ENCODE measurements around the gene BRIP1.
"Not testable (repeated sequence)": the region's sequence is repeated elsewhere in the genome, so short reads cannot be mapped to it uniquely, and the experiment has no call there.

The BRIP1 gene

DNA sequence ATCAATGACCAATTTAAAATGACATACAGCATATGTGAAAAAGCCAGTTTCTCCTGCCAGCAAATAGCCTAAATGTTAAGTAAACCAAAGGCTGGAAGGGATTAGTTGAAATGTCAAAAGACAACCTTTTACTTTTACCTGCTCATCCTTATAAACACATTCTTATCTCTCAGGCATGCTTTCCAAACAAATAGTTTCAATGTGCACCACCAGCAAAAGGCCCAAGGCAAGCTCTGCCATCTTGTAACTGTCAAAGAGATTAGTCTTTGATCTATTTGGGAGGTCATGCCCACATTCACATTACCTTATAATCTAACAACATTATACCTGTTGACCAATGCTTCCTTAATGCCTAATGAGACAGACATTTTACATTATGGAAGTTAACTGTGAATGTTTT lies 140.1 kb downstream of the BRIP1 start:
- DNase-seq, result no peak

DNA sequence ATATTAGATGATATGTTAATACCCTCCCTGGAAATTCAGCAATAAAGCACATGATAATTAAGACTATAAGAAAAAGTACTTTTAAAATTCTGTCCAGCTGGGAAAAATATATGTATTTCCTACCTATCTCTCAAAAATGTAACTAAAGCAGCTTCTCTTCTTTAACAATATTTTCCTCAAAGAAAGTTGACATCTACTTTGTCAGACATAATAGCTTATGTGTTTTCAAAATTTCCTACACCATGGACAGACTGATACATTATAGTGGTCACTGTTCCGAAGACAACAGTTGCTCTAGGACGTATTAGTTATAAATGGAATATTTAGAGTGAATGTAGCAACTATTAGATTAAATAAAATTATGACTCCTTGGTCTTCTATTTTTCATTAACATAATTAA lies 140.9 kb downstream of the BRIP1 start:
- no peak for DNase-seq

DNA sequence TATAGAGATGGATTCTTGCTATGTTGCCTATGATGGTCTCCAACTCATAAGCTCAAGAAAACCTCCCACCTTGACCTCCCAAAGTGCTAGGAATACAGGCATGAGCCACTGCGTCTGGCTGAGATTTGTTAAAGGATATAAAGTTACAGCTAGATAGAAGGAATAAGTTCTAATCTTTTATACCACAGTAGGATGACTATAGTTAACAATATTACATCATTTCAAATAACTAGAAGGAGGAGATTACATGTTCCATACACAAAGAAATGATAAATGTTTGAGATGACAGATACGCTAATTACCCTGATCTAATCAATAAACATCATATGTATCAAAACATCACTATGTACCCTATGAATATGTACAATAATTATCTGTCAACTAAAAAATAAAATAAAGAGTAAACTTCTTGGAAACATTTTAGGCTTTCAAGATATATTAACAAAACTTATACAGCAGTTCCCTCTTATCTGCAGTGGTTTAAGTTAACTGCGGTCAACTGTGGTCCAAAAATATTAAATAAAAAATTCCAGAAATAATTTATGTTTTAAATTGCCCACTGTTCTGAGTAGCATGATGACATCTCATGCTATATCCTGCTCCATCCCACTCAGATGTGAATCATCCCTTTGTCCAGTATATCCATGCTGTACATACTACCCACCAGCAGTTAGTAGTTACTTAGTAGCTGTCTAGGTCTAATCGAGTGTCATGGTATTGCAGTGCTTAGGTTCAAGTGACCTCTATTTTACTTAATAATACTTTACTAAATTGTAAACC lies 143.1 kb downstream of the BRIP1 start:
- no peak for DNase-seq

DNA sequence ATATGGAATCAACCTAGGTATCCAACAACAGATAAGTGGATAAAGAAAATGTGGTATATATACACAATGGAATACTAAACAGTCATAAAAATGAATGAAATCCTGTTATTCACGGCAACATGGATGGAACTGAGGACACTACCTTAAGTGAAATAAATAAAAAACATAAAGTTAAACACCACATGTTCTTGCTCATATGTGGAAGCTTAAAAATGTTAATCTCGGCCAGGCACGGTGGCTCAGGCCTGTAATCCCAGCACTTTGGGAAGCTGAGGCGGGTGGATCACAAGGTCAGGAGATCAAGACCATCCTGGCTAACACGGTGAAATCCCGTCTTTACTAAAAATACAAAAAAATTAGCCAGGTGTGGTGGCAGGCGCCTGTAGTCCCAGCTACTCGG lies 144.1 kb downstream of the BRIP1 start:
- not testable (repeated sequence) for DNase-seq

DNA sequence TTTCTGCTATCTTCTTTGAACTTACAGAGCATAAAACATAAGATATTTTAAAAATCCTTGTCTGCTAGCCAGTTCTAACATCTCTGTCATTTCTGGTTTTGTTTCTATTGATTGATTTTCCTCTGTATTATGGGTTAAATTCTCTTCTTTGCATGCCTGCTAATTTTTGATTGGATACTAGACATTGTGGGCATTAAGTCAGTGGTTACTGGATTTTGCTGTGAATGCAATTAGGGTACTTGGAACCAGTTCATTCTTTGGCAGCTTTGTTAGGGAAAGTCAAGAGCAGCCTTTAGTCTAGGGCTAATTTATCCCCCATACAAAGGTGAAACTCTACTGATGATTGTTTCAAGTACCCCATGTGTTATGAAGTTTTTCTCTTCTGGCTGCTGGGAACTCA lies 145.3 kb downstream of the BRIP1 start:
- no peak for DNase-seq

DNA sequence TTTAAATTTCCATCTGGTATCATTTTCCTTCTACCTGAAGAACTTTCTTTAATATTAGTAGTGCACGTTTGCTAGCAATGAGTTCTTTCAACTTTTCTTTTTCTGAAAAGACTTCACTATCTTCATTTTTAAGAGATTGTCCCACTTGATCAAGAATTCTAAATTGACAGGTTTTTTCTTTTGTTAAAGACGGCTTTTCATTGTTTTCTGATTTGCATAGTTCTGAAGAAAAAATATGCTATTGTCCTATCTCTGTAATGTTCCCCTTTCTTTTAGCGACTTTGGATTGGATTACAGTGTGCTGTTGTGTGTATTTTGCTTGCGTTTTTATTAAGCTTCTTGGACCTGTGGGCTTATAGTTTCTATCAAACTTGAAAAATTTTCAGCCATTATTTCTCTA lies 146.0 kb downstream of the BRIP1 start:
- DNase-seq, result no peak

DNA sequence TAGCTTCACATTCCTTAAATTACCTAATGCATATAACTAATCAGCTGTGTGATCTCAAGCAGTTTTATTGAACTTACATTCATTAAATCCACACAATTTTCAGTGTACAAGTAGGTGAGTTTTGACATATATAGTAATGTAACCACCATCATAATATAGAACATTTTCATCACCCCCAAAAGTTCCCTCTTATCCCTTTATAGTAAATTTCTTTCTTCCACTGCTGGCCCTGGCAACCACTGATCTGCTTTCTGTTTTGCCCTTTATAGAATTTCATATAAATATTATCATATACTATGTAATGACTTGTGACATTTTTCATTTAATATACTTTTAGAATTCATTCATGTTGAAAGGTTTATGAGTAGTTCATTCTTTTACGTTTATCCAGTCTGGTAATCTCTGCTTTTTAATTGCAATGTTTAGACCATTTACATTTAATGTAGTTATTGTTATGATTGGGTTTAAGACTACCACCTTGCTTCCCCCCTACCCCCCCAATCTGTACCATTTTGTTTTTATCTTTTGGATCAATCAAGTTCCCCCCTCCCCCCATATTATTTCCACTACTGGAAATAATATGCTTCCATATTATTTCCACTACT lies 147.0 kb downstream of the BRIP1 start:
- no peak for DNase-seq

DNA sequence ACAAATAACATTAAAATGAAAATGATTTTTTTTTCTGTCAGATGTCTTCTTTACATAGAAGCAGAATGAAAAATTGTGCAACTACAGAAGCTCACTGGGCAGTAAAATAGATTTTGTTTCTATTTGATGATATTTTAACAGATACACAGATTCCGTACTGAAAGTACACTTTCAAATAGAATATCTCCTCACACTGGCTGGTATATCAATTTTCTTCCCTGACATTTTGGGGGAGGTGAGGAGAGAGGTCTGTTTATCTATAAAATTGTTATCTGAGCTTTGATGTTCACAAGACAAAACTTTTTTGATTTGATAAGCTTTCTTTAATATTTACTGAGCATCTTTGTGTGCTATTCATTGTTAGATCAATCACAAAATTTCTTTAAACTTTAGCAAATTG lies 148.0 kb downstream of the BRIP1 start:
- no peak for DNase-seq

DNA sequence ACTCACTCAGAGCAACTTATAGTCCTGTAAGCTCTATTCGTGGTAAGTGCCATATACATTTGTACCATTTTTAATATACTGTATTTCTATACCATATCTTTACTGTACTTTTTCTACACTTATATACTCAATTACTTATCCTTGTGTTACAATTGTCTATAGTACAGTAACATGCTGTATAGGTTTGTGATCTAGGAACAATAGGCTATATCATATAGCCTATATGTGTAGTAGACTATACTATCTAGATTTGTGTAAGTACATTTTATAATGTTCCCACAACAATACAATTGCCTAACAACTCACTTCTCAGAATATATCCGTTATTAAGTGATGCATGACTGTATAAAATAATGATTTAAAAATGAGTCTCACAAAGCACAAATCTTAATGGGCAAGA lies 149.0 kb downstream of the BRIP1 start:
- no peak for DNase-seq

DNA sequence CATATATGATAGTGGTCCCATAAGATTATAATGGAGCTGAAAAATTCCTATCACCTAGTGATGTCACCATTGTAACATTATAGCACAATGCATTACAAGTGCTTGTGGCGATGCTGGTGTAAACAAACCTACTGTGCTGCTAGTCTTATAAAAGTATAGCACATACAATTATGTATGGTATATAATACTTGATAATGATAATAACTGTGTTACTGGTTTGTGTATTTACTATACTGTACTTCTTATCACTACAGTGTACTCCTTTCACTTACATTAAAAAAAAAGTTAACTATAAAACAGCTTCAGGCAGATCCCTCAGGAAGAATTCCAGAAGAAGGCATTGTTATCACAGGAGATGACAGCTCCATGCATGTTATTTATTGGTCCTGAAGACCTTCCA lies 150.3 kb downstream of the BRIP1 start:
- no peak for DNase-seq

DNA sequence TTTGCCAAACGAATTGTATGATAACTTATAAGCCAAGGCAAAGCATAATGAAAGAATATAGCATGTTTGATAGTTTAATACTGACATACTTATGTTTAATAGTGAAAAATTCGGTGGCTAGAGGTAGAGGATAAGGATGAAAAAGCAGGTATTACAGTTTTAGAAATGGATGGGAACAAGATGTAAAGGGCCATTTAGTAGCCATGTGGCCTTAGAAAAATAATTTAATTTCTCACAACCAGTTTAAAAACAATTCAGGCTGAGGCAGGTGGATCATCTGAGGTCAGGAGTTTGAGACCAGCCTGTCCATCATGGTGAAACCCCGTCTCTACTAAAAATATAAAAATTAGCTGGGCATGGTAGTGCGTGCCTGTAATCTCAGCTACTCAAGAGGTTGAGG lies 152.8 kb downstream of the BRIP1 start:
- DNase-seq, result no peak

DNA sequence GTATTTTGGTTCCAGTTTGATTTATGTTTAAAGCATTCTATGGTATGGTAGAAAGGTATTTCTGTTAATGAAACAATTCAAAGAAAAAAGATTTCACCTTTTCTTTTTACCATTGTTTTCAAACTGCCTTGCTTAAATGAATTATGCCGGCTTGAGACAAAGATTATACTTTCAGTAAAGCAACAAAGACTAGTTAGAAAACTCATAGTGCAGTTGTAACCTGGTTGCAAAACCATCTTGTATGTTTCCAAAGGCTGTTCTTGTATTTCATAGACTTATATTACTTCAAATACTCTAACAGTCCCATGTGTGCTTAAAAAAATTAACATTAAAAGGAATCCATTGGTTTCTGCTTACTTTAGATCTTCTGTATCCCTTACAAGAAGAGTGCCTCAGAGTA lies 153.8 kb downstream of the BRIP1 start:
- DNase-seq, result no peak

DNA sequence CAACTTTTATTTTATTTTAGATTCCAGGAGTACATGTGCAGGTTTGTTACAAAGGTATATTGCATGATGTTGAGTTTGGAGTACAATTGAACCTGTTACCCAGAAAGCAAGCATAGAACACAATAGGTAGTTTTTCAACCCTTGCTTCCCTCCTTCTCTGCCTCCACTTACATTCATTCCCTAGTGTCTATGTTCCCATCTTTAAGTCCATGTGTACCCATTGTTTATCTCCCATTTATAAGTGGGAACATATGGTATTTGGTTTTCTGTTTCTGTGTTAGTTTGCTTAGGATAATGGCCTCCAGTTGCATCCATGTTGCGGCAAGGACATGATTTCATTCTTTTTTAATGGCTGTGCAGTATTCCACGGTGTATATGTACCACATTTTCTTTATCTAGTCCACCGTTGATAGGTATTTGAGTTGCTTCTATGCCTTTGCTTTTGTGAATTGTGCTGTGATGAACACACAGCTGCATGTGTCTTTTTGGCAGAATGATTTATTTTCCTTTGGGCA lies 158.3 kb downstream of the BRIP1 start:
- DNase-seq, result no peak

DNA sequence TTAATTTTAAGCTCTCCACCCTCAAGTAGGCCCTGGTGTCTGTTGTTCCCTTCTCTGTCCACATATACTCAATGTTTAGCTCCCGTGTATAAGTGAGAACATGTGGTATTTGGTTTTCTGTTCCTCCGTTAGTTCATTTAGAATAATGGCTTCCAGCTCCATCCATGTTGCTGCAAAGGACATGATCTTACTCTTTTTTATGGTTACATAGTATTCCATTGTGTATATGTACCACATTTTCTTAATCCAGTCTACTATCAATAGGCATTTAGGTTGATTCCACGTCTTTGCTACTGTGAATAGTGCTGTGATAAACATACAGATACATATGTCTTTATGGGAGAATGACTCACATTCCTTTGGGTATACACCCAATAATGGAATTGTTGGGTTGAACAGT lies 160.9 kb downstream of the BRIP1 start:
- no peak for DNase-seq

DNA sequence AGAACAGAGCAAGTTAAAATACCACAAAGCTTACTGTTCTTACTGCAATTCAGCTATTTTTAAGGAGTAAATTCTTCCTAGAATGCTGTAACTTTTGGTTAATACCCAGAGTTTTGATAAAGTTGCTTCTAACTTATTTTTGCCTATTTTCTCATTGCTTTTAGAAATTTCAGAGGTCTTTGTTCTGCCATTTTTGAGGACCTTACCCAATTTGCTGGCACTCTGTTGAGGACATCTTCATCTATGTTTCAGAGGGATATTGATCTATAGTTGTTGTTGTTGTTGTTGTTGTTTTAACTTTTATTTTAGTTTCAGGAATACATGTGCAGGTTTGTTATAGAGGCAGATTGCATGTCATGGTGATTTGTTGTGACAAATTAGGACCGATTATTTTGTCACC lies 161.3 kb downstream of the BRIP1 start:
- DNase-seq, result no peak

DNA sequence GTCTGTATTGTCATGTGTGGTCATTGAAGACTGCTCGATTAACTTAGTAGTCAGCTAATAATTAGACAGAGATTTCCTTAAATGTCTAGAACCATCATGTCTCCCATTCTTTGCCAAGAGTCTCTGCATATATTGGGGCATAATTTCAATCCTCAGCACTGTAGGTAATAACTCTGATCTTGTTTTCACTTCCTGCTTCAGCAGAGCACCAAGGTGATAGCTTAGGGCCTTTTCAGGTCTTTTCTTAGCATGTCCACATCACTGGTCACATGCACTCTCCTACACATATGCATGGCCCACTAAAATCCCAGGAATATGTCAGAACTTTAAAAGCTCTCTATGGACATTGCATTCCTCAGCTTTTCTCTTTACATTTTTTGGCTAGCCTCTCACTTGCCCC lies 162.0 kb downstream of the BRIP1 start:
- no peak for DNase-seq

DNA sequence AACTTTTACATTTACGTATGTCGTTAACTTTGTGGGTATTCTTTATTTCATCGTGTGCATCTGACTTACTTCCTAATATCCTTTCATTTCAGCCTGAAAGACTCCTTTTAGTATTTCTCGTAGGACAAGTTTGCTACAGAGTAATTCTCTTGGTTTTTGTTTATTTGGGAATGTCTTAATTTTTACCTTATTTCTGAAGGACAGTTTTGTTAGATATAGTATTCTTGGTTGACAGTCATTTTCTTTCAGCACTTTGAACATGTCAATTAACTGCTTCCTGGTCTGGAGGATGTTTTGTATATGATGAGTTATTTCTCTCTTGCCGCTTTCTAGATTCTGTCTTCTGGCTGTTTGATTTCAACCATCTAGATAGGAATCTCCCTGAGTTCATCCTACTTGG lies 163.1 kb downstream of the BRIP1 start:
- DNase-seq, result no peak

DNA sequence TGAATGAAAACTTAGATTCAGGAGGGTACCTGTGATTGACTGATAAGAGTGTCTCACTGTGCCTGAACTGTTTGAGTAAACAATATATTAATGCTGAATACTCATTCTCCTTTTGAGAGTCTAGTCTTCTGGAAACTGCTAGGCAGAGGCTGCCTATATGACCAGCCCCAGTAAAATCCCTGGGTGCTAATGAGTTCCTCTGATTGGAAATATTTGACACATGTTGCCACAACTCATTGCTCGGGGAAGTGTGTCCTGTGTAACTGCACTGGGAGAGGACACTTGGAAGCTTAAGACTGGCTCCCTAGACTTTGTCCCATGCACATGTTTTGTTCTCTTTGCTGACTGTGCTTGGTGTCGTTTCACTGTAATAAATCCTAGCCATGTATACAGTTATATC lies 163.6 kb downstream of the BRIP1 start:
- DNase-seq, result no peak

DNA sequence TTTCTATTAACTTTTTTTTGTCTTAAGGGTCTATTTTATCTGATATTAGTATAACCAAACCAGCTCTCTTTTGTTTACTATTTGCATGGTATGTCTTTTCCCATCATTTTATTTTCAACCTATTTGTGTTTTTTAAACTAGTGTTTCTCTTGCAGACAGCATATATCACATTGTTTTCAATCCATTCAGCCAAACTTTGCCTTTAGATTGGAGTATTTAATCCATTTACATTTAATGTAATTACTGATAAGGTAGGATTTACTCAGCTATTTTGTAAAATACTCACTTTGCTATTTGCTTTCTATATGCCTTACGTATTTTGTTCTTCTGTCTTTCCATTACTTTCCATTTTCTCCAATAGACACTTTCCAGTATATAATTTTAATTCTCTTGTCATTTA lies 164.3 kb downstream of the BRIP1 start:
- DNase-seq, result no peak

DNA sequence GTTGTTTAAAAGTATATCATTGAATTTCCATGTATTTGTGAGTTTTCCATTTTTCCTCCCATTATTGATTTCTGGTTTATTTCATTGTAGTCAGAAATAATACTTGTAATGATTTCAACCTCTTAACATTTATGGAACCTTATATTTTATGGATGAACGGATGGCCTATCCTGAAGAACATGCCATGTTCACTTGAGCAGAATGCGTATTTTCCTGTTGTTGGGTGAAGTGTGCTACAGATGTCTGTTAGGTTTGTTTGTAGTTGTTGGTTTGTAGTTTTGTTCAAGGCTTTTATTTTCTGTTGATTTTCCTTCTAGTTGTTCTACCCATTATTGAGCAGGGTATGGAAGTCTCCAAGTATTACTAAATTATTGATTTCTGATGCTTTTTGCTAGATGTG lies 165.1 kb downstream of the BRIP1 start:
- DNase-seq, result no peak

DNA sequence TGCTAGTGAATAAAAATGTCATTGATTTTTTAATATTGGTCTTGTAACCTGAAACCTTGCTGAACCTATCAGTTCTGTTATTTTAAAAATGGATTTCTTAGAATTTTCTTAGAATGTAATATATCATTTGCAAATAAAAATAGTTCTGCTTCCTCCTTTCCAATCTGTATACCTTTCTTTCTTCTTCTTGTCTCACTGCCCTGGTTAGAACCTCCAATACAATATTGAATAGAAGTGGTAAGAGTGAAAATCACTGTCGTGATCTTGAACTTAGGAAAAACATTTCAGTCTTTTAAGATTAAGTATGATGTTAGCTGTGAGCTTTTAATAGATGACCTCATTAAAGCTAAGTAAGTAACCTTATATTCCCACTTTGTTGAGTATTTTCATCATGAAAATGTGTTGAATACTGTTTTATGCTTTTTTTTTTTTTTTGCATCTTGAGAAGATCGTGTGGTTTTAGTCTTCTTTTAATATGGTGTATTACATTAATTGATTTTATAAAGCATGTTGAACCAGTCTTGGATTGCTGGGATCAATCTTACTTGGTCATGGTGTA lies 167.5 kb downstream of the BRIP1 start:
- no peak for DNase-seq

DNA sequence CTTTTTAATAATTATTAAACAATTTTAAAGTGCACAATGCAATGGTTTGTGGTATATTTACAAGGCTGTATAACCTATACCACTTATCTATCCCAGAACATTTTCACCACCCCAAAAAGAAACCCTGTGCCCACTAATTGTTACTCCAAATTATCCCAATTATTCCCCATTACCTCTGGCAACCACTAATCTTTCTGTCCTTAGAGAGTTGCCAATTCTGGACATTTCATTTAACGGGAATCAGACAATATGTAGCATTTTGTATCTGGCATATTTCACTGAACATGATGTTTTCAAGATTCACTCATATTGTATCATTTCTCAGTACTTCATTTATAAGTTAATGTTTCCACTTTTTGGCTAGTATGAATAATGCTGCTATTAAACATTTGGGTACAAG lies 169.2 kb downstream of the BRIP1 start:
- DNase-seq, result no peak

DNA sequence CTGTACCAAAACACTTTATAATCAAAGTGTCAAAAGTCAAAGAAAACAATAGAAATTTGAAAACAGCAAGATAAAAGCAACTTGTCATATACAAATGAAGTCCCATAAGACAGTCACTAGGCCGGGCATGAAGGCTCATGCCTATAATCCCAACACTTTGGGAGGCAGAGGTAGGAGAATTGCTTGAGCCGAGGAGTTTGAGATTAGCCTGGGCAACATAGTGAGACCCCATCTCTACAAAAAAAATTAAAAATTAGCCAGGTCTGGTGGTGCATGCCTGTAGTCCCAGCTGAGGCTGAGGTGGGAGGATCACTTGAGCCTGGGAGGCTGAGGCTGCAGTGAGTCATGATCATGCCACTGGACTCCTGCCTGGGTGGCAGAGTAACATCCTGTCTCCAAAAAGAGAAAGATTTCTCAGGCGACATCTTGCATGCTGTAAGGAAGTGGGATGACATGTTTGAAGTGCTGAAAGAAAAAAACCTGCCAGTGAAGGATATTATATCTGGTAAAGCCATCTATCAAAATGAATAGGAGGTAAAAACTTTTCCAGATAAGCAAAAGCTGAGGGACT lies 173.6 kb downstream of the BRIP1 start:
- peak; percentile 36 for DNase-seq

DNA sequence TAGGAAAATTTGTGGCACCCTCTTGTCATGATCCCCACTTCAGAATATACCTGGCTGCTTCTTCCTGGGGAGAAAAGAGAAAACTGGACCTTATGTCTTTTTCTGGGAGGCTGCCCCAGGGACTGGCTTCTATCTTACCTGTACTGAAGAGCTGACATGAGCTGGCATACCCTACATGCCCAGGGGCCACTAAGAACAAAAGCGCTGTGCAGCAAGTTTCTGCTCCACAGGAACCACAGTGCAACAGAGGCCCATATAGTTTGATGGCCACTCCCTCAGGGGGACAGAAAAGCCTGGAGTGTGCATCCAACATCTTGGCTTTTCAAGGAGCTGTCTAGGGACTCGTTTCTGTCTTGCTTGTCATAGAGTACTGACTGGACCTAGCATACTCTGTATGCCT lies 175.6 kb downstream of the BRIP1 start:
- no peak for DNase-seq
